ENCODE measurements around the gene SF3B1. TPM values are rescaled to one million over a fixed set of nuclear protein-coding genes. Genes with fewer than 3 reads are reported as not detected.

The SF3B1 gene
- total and polyA plus RNA-seq, 10 of the 15 experiments (the other 5 are each of a cell fraction or from before 2014, with no cell fraction given), result 163 to 565 (median 239) TPM

DNA sequence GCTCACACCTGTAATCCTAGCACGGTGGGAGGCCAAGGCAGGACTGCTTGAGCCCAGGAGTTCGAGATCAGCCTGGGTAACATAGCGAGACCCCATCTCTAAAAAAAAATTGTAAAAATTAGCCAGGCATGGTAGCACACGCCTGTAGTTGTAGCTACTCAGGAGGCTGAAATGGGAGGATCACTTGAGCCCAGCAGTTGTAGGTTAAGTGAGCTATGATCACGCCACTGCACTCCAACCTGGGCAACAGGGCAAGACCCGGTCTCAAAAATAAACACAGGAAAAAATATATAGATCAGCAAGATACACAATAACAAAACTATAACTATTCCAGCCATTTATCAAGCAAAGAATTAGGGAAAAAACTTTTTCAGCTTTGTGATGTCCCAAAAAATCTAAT is 3.0 kb downstream of the SF3B1 start (continued):
- no peak for TF ChIP-seq BCLAF1 (IDR thresholded peaks at IDR 0.05)
- no peak for TF ChIP-seq LARP7 (IDR thresholded peaks at IDR 0.05)
- no peak for TF ChIP-seq PBX3 (IDR thresholded peaks at IDR 0.05; ENCODE audit: insufficient replicate concordance, low read depth, low read length)
- TF ChIP-seq POU2F2 (IDR thresholded peaks at IDR 0.05; ENCODE audit: borderline replicate concordance, low read depth, low read length), result no peak
- no peak for TF ChIP-seq DPF2 (IDR thresholded peaks at IDR 0.05)
- no peak for TF ChIP-seq REST (IDR thresholded peaks at IDR 0.05; ENCODE audit: low read depth, low read length)
- no peak for TF ChIP-seq ETV6 (conservative IDR thresholded peaks at IDR 0.05 in 1 of 2, IDR thresholded peaks at IDR 0.05 in 1 of 2; ENCODE audit: borderline replicate concordance in 1 of 2, low read depth in 1 of 2)

Measured in GM12878 (cell line).